ENCODE measurements around the gene RNF121. TPM values are rescaled to one million over a fixed set of nuclear protein-coding genes. Genes with fewer than 3 reads are reported as not detected.

RNF121 gene
- total and polyA plus RNA-seq, 2 donors, result 22.5 to 31.8 TPM

GRCh38 chr11:71979602-71980001 lies 50.8 kb downstream of the RNF121 start:
- no peak overlapping the region for H3K27ac ChIP-seq (ENCODE audit: low read depth)
- WGBS, result 88% methylated on average over 3 of the region's 3 CpGs

GRCh38 chr11:71986131-71986530 lies 57.3 kb downstream of the RNF121 start:
- Histone ChIP-seq H3K36me3 (ENCODE audit: insufficient read depth) (no peaks in the 10 kb centered on the region), H3K4me1 (ENCODE audit: insufficient read depth) (no peaks in the 10 kb centered on the region), H3K27ac (ENCODE audit: low read depth) (no peak overlapping the region), H3K4me3 (ENCODE audit: low read depth, low read length) (no peak overlapping the region)
- WGBS, result 81% methylated on average over 2 of the region's 2 CpGs
- no peak for DNase-seq (ENCODE audit: extremely low spot score)

More at GRCh38 chr11:71979602-71980001, 50.8 kb downstream of the RNF121 start:
- no peaks in the 10 kb centered on the region for H3K4me1 ChIP-seq (ENCODE audit: insufficient read depth)
- no peak overlapping the region for H3K4me3 ChIP-seq (ENCODE audit: low read depth, low read length)
- no peaks in the 10 kb centered on the region for H3K36me3 ChIP-seq (ENCODE audit: insufficient read depth)
- DNase-seq (ENCODE audit: extremely low spot score), result no peak

DNA sequence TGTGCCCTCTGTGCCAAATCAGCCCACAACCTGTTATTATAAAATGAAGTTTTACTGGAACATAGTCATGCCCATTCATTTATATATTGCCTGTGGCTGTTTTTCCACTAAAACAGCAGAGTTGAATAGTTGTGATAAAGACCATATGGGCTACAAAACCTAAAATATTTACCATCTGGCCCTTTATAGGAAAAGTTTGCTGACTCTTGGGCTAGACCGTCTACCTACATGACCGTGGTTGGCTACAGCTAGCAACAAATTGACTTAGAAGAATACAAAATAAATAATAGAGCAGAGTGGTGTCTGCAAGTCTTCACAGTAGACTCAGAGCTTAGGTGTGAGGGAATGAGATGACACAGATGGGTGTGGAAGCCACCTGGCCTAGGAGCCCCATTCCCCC lies 58.7 kb downstream of the RNF121 start:
- Histone ChIP-seq H3K4me1 (ENCODE audit: insufficient read depth) (no peaks in the 10 kb centered on the region), H3K36me3 (ENCODE audit: insufficient read depth) (no peaks in the 10 kb centered on the region), H3K4me3 (ENCODE audit: low read depth, low read length) (no peak overlapping the region), H3K27ac (ENCODE audit: low read depth) (no peak overlapping the region)
- DNase-seq (ENCODE audit: extremely low spot score), result no peak
- WGBS, result 11% methylated on average over 2 of the region's 2 CpGs

DNA sequence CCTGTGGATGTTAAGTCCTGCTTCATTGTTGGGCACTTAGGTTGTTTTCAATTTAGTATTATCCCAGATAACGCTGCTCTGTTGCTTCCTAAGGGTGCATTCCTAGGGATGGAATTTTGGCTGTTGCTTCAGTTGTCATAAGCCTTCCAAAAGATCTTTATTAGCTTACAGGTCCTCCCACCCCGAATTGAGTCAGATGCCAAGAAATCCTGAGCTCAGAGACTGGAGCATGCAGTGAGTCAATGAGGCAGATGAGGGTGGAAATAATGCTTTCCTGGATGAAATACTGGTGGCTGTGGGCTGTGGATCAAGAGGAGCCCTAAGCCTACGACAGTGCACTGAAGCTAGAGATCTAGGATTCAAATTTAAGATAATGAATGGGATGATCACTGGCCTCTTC lies 59.2 kb downstream of the RNF121 start:
- no peak overlapping the region for H3K27ac ChIP-seq (ENCODE audit: low read depth)
- H3K4me3 ChIP-seq (ENCODE audit: low read depth, low read length), result no peak overlapping the region
- no peak for DNase-seq (ENCODE audit: extremely low spot score)
- no peaks in the 10 kb centered on the region for H3K4me1 ChIP-seq (ENCODE audit: insufficient read depth)
- H3K36me3 ChIP-seq (ENCODE audit: insufficient read depth), result no peaks in the 10 kb centered on the region
- WGBS, result 25% methylated on average over 3 of the region's 3 CpGs

DNA sequence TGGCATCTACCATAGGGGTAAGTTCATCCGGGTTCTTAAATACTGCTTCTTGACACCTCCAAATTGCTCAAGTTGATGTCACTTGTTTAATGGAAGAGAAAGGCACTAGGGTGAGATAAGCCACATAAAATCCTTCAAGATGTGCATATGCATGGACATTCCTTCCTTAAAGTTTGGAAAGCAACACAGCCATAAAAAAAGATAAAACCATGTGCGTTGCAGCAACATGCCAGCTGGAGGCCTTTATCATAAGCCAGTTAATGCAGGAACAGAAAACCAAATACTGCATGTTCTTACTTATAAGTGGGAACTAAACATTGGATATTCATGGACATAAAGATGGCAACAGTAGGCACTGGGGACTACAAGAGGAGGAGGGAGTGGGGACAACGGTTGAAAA lies 61.9 kb downstream of the RNF121 start:
- 32% methylated on average over 3 of the region's 3 CpGs for WGBS
- Histone ChIP-seq H3K4me1 (ENCODE audit: insufficient read depth) (no peaks in the 10 kb centered on the region), H3K36me3 (ENCODE audit: insufficient read depth) (no peaks in the 10 kb centered on the region), H3K27ac (ENCODE audit: low read depth) (no peak overlapping the region), H3K4me3 (ENCODE audit: low read depth, low read length) (no peak overlapping the region)
- DNase-seq (ENCODE audit: extremely low spot score), result no peak

GRCh38 chr11:71991494-71991893 lies 62.6 kb downstream of the RNF121 start:
- whole genome bisulfite sequencing, result 92% methylated on average over 3 of the region's 3 CpGs
- no peaks in the 10 kb centered on the region for H3K4me1 ChIP-seq (ENCODE audit: insufficient read depth)
- no peak overlapping the region for H3K4me3 ChIP-seq (ENCODE audit: low read depth, low read length)
- DNase-seq (ENCODE audit: extremely low spot score), result no peak
- no peak overlapping the region for H3K27ac ChIP-seq (ENCODE audit: low read depth)
- H3K36me3 ChIP-seq (ENCODE audit: insufficient read depth), result no peaks in the 10 kb centered on the region

- WGBS, result 87% methylated on average over 3 of the region's 3 CpGs
- DNase-seq (ENCODE audit: extremely low spot score), result no peak
- no peaks in the 10 kb centered on the region for H3K36me3 ChIP-seq (ENCODE audit: insufficient read depth)
- H3K4me3 ChIP-seq (ENCODE audit: low read depth, low read length), result no peak overlapping the region
- H3K27ac ChIP-seq (ENCODE audit: low read depth), result no peak overlapping the region
- no peaks in the 10 kb centered on the region for H3K4me1 ChIP-seq (ENCODE audit: insufficient read depth)
Observed at GRCh38 chr11:71992136-71992730, 63.4 kb downstream of the RNF121 start.

GRCh38 chr11:71994786-71995185 lies 65.9 kb downstream of the RNF121 start:
- WGBS, result 88% methylated on average over 3 of the region's 3 CpGs
- Histone ChIP-seq H3K4me1 (ENCODE audit: insufficient read depth) (no peaks in the 10 kb centered on the region), H3K27ac (ENCODE audit: low read depth) (no peak overlapping the region), H3K4me3 (ENCODE audit: low read depth, low read length) (no peak overlapping the region), H3K36me3 (ENCODE audit: insufficient read depth) (no peaks in the 10 kb centered on the region)
- DNase-seq (ENCODE audit: extremely low spot score), result no peak

DNA sequence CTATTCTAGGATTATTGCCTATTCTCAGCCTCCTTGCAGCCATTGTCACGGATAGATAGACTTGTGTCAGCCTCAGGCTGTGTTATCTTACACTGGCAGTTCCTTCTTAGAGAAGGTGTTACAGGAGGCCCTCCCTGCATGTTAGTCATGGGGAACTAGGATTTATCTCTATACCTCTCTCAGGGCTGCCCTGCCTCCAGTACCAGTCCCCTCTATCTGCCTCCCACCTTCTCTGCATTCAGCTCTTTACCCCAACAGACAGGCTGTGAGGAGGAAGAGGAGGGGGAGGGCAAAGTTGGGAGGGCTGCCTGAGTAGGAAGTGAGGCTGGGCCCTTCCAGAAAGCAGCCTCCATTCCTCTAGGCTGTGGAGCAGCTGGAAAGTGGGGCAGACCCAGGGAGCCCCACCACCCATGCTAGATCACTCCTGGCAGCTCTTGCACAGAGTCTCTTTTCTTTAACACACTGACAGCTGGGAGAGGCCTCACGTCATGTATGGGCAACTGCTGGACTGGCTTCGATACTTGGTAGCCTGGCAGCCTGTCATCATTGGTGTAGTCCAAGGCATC lies 67.0 kb downstream of the RNF121 start:
- Histone ChIP-seq H3K4me1 (ENCODE audit: insufficient read depth) (no peaks in the 10 kb centered on the region), H3K36me3 (ENCODE audit: insufficient read depth) (no peaks in the 10 kb centered on the region), H3K4me3 (ENCODE audit: low read depth, low read length) (no peak overlapping the region), H3K27ac (ENCODE audit: low read depth) (no peak overlapping the region)
- 88% methylated on average over 3 of the region's 3 CpGs for WGBS
- no peak for DNase-seq (ENCODE audit: extremely low spot score)

DNA sequence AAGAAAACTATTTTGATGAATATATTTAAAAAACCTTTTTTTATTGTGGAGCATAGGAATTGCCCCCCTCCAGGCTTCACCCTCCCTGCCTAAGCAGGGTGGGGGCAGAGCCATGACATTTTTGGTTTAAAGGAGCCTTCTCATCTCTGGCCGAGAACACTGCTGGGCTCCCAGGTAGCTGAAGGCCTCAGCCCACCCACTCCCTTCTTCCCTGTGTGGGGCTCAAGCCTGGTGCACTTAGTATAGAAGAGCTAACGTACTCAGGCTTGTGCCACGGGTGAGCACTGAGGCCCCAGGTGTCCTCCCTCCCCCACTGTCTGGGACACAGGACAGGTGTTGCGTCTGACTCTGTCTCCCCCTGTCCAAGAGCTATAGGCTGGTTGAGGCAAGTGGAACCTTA lies 67.7 kb downstream of the RNF121 start:
- H3K4me1 ChIP-seq (ENCODE audit: insufficient read depth), result no peaks in the 10 kb centered on the region
- WGBS, result 95% methylated on average over 4 of the region's 4 CpGs
- H3K36me3 ChIP-seq (ENCODE audit: insufficient read depth), result no peaks in the 10 kb centered on the region

GRCh38 chr11:71996946-71997345 lies 68.1 kb downstream of the RNF121 start:
- H3K4me1 ChIP-seq (ENCODE audit: insufficient read depth), result no peaks in the 10 kb centered on the region
- DNase-seq (ENCODE audit: extremely low spot score), result no peak
- H3K4me3 ChIP-seq (ENCODE audit: low read depth, low read length), result no peak overlapping the region
- 86% methylated on average over 8 of the region's 8 CpGs for WGBS
- H3K36me3 ChIP-seq (ENCODE audit: insufficient read depth), result no peaks in the 10 kb centered on the region
- no peak overlapping the region for H3K27ac ChIP-seq (ENCODE audit: low read depth)

More for the DNA sequence above, 67.7 kb downstream of the RNF121 start:
- Histone ChIP-seq H3K27ac (ENCODE audit: low read depth) (no peak overlapping the region), H3K4me3 (ENCODE audit: low read depth, low read length) (no peak overlapping the region)
- DNase-seq (ENCODE audit: extremely low spot score), result no peak

DNA sequence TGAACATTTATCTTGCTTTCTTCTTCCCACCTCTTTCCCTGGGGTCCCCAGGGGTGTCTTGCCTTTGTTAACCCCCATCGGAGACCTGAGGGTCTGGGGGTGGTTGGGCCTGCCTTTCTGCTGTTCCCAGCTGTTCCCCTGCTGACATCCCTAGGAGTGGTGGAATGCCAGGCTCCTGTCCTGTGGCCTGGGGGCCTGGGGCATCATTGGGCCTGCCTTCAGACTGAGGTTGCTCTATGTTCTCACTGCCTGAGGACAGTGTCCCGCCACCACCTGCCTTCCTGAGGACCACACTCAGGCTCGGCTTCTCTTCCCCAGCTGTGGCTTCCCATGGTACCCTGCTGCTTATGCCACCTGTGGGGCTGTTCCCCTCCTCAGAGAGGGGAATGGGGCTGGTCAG lies 68.7 kb downstream of the RNF121 start:
- no peaks in the 10 kb centered on the region for H3K4me1 ChIP-seq (ENCODE audit: insufficient read depth)
- no peak overlapping the region for H3K4me3 ChIP-seq (ENCODE audit: low read depth, low read length)
- 96% methylated on average over 3 of the region's 3 CpGs for WGBS
- DNase-seq (ENCODE audit: extremely low spot score), result no peak
- no peak overlapping the region for H3K27ac ChIP-seq (ENCODE audit: low read depth)
- H3K36me3 ChIP-seq (ENCODE audit: insufficient read depth), result no peaks in the 10 kb centered on the region

- DNase-seq (ENCODE audit: extremely low spot score), result no peak
- 87% methylated on average over 2 of the region's 2 CpGs for WGBS
- Histone ChIP-seq H3K27ac (ENCODE audit: low read depth) (no peak overlapping the region), H3K4me3 (ENCODE audit: low read depth, low read length) (no peak overlapping the region), H3K4me1 (ENCODE audit: insufficient read depth) (no peaks in the 10 kb centered on the region), H3K36me3 (ENCODE audit: insufficient read depth) (peaks cover under 1% of the 10 kb centered on the region)
Observed at GRCh38 chr11:71998061-71998460, 69.2 kb downstream of the RNF121 start.

DNA sequence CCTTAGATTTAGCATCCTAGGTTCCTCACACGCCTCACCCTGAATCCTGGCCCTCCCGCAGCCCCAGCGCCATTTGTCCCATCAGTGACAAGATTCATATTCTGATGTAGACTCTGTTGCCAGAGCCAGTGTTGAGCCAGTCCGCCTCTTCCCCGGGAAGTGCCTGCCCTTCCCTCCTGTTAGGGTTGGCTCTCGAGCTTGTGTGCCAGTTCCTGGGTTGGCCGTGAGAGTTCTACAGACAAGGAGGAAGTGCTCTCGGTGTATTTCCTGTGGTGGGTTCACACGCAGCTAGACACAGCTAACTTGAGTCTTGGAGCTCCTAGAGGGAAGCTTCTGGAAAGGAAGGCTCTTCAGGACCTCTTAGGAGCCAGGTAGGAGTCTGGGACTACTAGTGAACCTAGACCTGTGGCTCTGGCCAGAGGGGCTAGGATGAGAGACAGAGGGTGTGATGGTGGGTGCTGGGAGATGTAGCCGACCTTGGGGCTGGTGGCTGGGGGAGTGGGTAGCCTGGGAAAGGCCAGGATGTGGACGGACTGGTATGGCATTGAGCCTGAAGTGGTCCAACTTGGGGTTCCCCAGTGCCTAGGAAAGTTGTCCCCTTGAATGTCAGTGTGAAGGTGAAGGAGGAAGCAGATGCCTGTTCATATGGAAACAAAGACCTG lies 69.9 kb downstream of the RNF121 start, which contains the start of gene IL18BP:
IL18BP (plus strand) TSS at position 261 of the 662 bp plus-strand sequence. CDS start 1,076 bp downstream, outside the sequence.
- H3K4me1 ChIP-seq (ENCODE audit: insufficient read depth), result no peaks in the 10 kb centered on the region
- no peak for DNase-seq (ENCODE audit: extremely low spot score)
- no peak within 1 kb of the TSS for H3K27ac ChIP-seq (ENCODE audit: low read depth)
- no peak within 1 kb of the TSS for H3K4me3 ChIP-seq (ENCODE audit: low read depth, low read length)
- 79% methylated on average over 11 of the region's 11 CpGs for WGBS
- peaks cover 4% of the 10 kb centered on the region for H3K36me3 ChIP-seq (ENCODE audit: insufficient read depth)
